IPS DF 19.7 (cell line): ENCODE data around the gene MRPL23.

Source experiments
- DNase-seq: peaks from one replicate; pipeline ENCODE4 v3.0.0-alpha.2; 2013; ENCODE audit warnings: low read depth, low spot score

The MRPL23 gene

DNA sequence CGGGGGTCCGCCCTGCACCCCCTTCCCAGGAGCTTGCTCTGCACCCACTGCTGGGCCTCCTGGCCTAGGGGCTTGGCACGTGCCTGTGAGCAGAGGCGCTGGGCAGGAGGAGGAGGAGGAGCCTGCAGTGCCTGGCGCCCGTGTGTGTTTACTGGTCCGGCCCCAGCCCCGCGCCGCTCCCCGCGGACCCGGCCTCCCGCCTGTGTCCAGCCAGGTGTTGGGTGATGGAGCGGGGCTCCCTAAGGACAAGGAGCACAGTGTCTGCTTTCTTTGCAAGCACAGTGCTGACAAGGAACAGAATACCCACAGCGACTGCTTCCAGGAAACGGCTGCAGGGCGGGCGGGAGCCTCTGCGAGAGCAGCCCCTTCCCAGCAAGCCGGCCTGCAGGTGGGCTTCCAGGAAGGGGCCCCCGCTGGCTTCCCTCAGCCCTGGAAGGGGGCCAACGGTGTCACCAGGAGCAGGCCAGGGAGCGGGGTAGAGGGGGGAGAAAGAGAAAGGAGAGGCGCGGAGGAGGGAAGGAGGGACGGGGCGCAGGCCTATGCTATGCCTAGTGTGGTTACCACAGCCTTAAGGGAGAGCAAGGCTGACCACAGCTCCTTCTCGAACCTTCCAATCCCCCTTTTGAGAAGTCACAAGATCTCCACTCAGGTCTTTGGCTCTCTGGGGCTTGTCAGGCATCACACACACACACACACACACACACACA, 43.9 kb downstream of the MRPL23 start:
- DNase-seq: no peak

DNA sequence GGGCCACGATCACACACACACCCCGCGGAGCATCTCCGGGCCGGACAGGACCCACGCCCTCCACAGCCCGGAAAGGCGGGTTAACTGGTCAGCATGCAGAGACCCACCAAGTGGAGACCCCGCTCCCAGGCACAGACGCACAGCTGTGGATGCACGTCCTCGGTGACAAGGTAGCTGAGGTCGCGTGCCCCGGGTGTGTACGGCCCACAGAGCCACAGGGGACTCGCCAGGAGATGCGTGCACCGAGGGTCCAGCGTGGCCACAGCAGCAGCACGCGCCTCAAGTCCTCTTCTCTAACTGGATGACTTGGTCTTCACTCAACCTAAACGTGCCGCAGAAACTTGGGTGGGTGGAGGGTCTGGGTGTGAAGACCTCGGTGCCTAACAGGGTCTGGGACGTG, 45.0 kb downstream of the MRPL23 start:
- DNase-seq: no peak

- DNase-seq: no peak
Measured at GRCh38 chr11:1994121-1994520, 47.0 kb downstream of the MRPL23 start.

GRCh38 chr11:1997755-1998154, 50.6 kb downstream of the MRPL23 start, which contains the start of gene H19:
Gene H19 (minus strand): TSS chr11:1997842.
- no peak for DNase-seq

DNA sequence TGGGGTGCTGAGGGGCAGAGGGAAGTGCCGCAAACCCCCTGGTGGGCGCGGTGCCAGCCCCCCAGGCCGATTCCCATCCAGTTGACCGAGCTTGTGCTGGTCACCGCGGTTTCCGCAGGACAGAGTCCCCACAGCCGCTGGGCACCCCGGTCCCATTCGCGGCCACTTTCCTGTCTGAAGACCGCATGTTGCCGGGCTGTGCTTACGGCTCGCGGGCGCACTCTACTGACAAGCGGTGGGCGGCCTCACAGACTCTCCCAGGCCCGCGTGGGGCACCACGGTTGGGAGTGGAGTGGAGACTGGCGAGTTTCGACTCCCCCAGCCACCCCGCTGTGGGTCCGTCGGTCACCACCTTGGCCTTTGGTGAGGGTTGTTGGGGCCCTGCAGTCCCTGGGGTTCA, 51.2 kb downstream of the MRPL23 start:
- DNase-seq: no peak

DNA sequence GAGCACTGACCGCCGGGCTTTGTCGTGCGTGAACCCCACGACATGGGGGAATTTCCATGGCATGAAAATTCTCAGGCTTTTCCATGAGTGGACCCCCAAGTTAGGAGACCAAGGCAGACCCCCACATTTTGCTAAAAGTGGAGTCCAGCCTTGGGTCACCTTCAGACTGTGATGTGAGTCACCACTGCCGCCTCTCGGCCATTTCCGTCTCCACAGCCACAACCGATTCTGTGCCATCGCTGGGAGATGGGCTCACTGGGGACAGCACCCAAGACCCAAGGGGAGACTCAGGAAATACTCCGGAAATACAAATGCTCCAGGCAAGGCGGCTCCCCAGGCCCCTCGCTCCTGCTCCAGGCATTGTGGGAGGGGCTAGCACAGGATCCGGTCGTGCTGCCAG, 51.7 kb downstream of the MRPL23 start:
- DNase-seq: no peak

GRCh38 chr11:2002042-2002776, 55.1 kb downstream of the MRPL23 start:
- DNase-seq: no peak

DNA sequence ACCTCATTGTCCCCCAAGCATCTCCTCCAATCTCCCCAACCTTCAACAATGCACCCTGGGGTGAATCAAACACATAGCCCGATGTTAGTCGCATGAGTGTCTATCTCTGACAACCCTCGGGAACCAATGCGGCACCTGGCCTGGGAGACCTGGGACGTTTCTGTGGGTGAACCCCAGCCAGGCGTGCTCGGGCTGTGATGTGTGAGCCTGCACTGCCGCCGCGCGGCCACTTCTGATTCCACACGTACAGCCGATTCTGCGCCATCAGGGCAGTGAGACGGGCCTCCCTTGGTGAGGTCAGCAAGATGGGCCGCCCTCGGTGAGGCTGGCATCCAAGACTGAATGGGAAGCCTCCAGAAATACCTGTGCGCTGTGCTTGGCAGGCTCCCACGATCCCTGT, 55.7 kb downstream of the MRPL23 start:
- DNase-seq: no peak

GRCh38 chr11:2004466-2004865, 57.3 kb downstream of the MRPL23 start:
- DNase-seq: no peak
